WERI-Rb-1 (cell line): ENCODE measurements around the gene APLP2.

ENCODE experiments used
- DNase-seq: peaks from one replicate; pipeline ENCODE4 v3.0.0-alpha.2; 2020
- H3K27ac ChIP-seq: fragments of 250-450 bp; sonication (Bioruptor Pico); 2 replicates; pipeline ENCODE4 v1.5.1; 2020; ENCODE audit warnings: mild to moderate bottlenecking, moderate library complexity
- H3K27me3 ChIP-seq: fragments of 250-450 bp; sonication (Bioruptor Pico); 2 replicates; pipeline ENCODE4 v1.5.1; 2021; ENCODE audit warnings: mild to moderate bottlenecking, low read depth, moderate library complexity; ENCODE audit not compliant: insufficient read depth, severe bottlenecking
- H3K36me3 ChIP-seq: fragments of 250-450 bp; sonication (Bioruptor Pico); 2 replicates; pipeline ENCODE4 v1.5.1; 2020; ENCODE audit warnings: mild to moderate bottlenecking, moderate library complexity
- H3K4me3 ChIP-seq: 2 replicates; pipeline ENCODE4 v1.5.1; 2011; ENCODE audit warnings: low read depth, mild to moderate bottlenecking, control low read depth, low read length
- H3K9me3 ChIP-seq: fragments of 250-450 bp; sonication (Bioruptor Pico); 2 replicates; pipeline ENCODE4 v1.5.1; 2021; ENCODE audit warnings: mild to moderate bottlenecking, moderate library complexity; ENCODE audit not compliant: severe bottlenecking
- CTCF ChIP-seq: IDR thresholded peaks from 2 replicates; pipeline ENCODE4 v1.5.1; 2011; ENCODE audit warnings: low read depth, mild to moderate bottlenecking, control low read depth, inconsistent platforms, low read length

Gene APLP2

GRCh38 chr11:130025371-130025770 lies 44.3 kb upstream of the APLP2 start:
- Histone ChIP-seq H3K27ac (no peak overlapping the region), H3K9me3 (no peaks in the 10 kb centered on the region), H3K27me3 (no peaks in the 10 kb centered on the region), H3K4me3 (no peak overlapping the region), H3K36me3 (no peaks in the 10 kb centered on the region)
- no peak for DNase-seq
- no peak for TF ChIP-seq CTCF

- no peak overlapping the region for H3K27ac ChIP-seq
Measured at GRCh38 chr11:130029137-130029536, 40.6 kb upstream of the APLP2 start.

GRCh38 chr11:130031056-130031455 lies 38.6 kb upstream of the APLP2 start:
- no peaks in the 10 kb centered on the region for H3K27me3 ChIP-seq
- DNase-seq = no peak
- H3K4me3 ChIP-seq = no peak overlapping the region
- no peaks in the 10 kb centered on the region for H3K9me3 ChIP-seq
- H3K27ac ChIP-seq = no peak overlapping the region
- no peaks in the 10 kb centered on the region for H3K36me3 ChIP-seq
- no peak for TF ChIP-seq CTCF

More at GRCh38 chr11:130029137-130029536, 40.6 kb upstream of the APLP2 start:
- H3K9me3 ChIP-seq = no peaks in the 10 kb centered on the region
- no peak for DNase-seq
- H3K27me3 ChIP-seq = no peaks in the 10 kb centered on the region
- no peak for TF ChIP-seq CTCF
- no peaks in the 10 kb centered on the region for H3K36me3 ChIP-seq
- H3K4me3 ChIP-seq = no peak overlapping the region

- H3K27me3 ChIP-seq = no peaks in the 10 kb centered on the region
- no peaks in the 10 kb centered on the region for H3K36me3 ChIP-seq
- no peaks in the 10 kb centered on the region for H3K9me3 ChIP-seq
- H3K27ac ChIP-seq = no peak overlapping the region
- no peak for TF ChIP-seq CTCF
- DNase-seq = no peak
- no peak overlapping the region for H3K4me3 ChIP-seq
Measured at GRCh38 chr11:130031945-130032344, 37.7 kb upstream of the APLP2 start.

GRCh38 chr11:130032931-130033330 lies 36.8 kb upstream of the APLP2 start:
- H3K27ac ChIP-seq = no peak overlapping the region
- no peaks in the 10 kb centered on the region for H3K27me3 ChIP-seq
- H3K36me3 ChIP-seq = no peaks in the 10 kb centered on the region
- no peak for DNase-seq
- no peak for TF ChIP-seq CTCF
- H3K4me3 ChIP-seq = no peak overlapping the region
- no peaks in the 10 kb centered on the region for H3K9me3 ChIP-seq

GRCh38 chr11:130034236-130034635 lies 35.5 kb upstream of the APLP2 start:
- H3K27ac ChIP-seq = no peak overlapping the region
- no peaks in the 10 kb centered on the region for H3K27me3 ChIP-seq
- H3K36me3 ChIP-seq = no peaks in the 10 kb centered on the region
- DNase-seq = no peak
- no peaks in the 10 kb centered on the region for H3K9me3 ChIP-seq
- no peak for TF ChIP-seq CTCF
- H3K4me3 ChIP-seq = no peak overlapping the region
